Measurements from ENCODE around the gene PTPRO.

GRCh38 chr12:15544589-15544988 lies 222.3 kb downstream of the PTPRO start:
- TF ChIP-seq CTCF (IDR thresholded peaks at IDR 0.05; ENCODE audit: insufficient read depth, low read length, poor library complexity, severe bottlenecking): no peak
- TF ChIP-seq EZH2phosphoT487 (conservative IDR thresholded peaks at IDR 0.05; ENCODE audit: low read length): no peak
